ENCODE measurements around the gene PSME3IP1. TPM values are rescaled to one million over a fixed set of nuclear protein-coding genes. Genes with fewer than 3 reads are reported as not detected.

The PSME3IP1 gene
- total and polyA plus RNA-seq, 2 experiments from 2014 or later, result 78.0 to 105 TPM

DNA sequence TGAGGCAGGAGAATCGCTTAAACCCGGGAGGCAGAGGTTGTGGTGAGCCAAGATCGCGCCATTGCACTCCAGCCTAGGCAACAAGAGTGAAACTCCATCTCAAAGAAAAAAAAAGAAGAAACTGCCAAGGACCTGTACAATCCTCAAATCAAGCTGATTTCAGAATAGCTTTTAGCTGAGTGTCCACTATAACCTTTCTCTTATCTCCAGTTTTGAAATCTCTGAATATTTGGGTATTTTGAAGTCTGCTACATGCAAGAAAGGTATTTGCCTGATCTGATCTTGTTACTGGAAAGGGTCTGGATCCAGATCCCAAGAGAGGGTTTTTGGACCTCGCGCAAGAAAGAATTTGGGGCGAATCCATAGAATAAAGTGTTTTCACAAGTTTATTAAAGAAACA is 40.1 kb upstream of the PSME3IP1 start:
- Histone ChIP-seq H4K20me1 (replicated peaks; ENCODE audit: insufficient read depth) (0 out of 2 replicates have a peak, but pooled peaks cover 6% of the 10 kb centered on the region), H3K36me3 (ENCODE audit: insufficient read depth) (peaks cover 20% of the 10 kb centered on the region; the same call in 1 of the 2 replicates), H3K27me3 (ENCODE audit: insufficient read depth) (no peaks in the 10 kb centered on the region), H2AFZ (no peak overlapping the region), H3F3A (replicated peaks; ENCODE audit: low read depth) (no peaks in the 10 kb centered on the region), H3K4me1 (ENCODE audit: insufficient read depth) (no peaks in the 10 kb centered on the region), H3K27ac (ENCODE audit: low read depth) (no peak overlapping the region), H3K4me2 (no peak overlapping the region), H3K9me2 (ENCODE audit: insufficient read depth) (no peaks in the 10 kb centered on the region), H3K79me2 (replicated peaks; ENCODE audit: insufficient read depth) (no peaks in the 10 kb centered on the region), H3K4me3 (no peak overlapping the region)
- ATAC-seq (no peak), DNase-seq (ENCODE audit: low spot score) (no peak)
- no peak overlapping the region for H3K27ac Mint-ChIP-seq
- no peaks in the 10 kb centered on the region for H3K4me1 Mint-ChIP-seq
- peaks cover 45% of the 10 kb centered on the region for H3K36me3 Mint-ChIP-seq (ENCODE audit: low read depth)
- H3K9me3 Mint-ChIP-seq, result no peaks in the 10 kb centered on the region
- no peak overlapping the region for H3K4me3 Mint-ChIP-seq
- TF ChIP-seq NANOG (IDR thresholded peaks at IDR 0.05; ENCODE audit: borderline replicate concordance) (no peak), POLR2AphosphoS5 (IDR thresholded peaks at IDR 0.05; ENCODE audit: low read depth) (no peak), ZNF331 (CRISPR knock-in tag; IDR thresholded peaks at IDR 0.05; ENCODE audit: low read depth) (no peak), EZH2phosphoT487 (IDR thresholded peaks at IDR 0.05; ENCODE audit: unreplicated experiment) (no peak), STAT1 (IDR thresholded peaks at IDR 0.05; ENCODE audit: unreplicated experiment) (no peak), JUNB (IDR thresholded peaks at IDR 0.05; ENCODE audit: unreplicated experiment) (no peak), CREB1 (CRISPR knock-in tag; IDR thresholded peaks at IDR 0.05; ENCODE audit: low read depth) (no peak), ZNF114 (CRISPR knock-in tag; IDR thresholded peaks at IDR 0.05) (no peak), EZH2 (IDR thresholded peaks at IDR 0.05; ENCODE audit: low read depth, unreplicated experiment) (no peak)
- TF ChIP-seq, protein P1, sequence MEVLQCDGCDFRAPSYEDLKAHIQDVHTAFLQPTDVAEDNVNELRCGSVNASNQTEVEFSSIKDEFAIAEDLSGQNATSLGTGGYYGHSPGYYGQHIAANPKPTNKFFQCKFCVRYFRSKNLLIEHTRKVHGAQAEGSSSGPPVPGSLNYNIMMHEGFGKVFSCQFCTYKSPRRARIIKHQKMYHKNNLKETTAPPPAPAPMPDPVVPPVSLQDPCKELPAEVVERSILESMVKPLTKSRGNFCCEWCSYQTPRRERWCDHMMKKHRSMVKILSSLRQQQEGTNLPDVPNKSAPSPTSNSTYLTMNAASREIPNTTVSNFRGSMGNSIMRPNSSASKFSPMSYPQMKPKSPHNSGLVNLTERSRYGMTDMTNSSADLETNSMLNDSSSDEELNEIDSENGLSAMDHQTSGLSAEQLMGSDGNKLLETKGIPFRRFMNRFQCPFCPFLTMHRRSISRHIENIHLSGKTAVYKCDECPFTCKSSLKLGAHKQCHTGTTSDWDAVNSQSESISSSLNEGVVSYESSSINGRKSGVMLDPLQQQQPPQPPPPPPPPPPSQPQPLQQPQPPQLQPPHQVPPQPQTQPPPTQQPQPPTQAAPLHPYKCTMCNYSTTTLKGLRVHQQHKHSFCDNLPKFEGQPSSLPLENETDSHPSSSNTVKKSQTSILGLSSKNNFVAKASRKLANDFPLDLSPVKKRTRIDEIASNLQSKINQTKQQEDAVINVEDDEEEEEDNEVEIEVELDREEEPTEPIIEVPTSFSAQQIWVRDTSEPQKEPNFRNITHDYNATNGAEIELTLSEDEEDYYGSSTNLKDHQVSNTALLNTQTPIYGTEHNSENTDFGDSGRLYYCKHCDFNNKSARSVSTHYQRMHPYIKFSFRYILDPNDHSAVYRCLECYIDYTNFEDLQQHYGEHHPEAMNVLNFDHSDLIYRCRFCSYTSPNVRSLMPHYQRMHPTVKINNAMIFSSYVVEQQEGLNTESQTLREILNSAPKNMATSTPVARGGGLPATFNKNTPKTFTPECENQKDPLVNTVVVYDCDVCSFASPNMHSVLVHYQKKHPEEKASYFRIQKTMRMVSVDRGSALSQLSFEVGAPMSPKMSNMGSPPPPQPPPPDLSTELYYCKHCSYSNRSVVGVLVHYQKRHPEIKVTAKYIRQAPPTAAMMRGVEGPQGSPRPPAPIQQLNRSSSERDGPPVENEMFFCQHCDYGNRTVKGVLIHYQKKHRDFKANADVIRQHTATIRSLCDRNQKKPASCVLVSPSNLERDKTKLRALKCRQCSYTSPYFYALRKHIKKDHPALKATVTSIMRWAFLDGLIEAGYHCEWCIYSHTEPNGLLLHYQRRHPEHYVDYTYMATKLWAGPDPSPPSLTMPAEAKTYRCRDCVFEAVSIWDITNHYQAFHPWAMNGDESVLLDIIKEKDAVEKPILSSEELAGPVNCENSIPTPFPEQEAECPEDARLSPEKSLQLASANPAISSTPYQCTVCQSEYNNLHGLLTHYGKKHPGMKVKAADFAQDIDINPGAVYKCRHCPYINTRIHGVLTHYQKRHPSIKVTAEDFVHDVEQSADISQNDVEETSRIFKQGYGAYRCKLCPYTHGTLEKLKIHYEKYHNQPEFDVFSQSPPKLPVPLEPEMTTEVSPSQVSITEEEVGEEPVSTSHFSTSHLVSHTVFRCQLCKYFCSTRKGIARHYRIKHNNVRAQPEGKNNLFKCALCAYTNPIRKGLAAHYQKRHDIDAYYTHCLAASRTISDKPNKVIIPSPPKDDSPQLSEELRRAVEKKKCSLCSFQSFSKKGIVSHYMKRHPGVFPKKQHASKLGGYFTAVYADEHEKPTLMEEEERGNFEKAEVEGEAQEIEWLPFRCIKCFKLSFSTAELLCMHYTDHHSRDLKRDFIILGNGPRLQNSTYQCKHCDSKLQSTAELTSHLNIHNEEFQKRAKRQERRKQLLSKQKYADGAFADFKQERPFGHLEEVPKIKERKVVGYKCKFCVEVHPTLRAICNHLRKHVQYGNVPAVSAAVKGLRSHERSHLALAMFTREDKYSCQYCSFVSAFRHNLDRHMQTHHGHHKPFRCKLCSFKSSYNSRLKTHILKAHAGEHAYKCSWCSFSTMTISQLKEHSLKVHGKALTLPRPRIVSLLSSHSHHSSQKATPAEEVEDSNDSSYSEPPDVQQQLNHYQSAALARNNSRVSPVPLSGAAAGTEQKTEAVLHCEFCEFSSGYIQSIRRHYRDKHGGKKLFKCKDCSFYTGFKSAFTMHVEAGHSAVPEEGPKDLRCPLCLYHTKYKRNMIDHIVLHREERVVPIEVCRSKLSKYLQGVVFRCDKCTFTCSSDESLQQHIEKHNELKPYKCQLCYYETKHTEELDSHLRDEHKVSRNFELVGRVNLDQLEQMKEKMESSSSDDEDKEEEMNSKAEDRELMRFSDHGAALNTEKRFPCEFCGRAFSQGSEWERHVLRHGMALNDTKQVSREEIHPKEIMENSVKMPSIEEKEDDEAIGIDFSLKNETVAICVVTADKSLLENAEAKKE (CRISPR knock-in tag; IDR thresholded peaks at IDR 0.05), result no peak
- TF ChIP-seq, protein P2, sequence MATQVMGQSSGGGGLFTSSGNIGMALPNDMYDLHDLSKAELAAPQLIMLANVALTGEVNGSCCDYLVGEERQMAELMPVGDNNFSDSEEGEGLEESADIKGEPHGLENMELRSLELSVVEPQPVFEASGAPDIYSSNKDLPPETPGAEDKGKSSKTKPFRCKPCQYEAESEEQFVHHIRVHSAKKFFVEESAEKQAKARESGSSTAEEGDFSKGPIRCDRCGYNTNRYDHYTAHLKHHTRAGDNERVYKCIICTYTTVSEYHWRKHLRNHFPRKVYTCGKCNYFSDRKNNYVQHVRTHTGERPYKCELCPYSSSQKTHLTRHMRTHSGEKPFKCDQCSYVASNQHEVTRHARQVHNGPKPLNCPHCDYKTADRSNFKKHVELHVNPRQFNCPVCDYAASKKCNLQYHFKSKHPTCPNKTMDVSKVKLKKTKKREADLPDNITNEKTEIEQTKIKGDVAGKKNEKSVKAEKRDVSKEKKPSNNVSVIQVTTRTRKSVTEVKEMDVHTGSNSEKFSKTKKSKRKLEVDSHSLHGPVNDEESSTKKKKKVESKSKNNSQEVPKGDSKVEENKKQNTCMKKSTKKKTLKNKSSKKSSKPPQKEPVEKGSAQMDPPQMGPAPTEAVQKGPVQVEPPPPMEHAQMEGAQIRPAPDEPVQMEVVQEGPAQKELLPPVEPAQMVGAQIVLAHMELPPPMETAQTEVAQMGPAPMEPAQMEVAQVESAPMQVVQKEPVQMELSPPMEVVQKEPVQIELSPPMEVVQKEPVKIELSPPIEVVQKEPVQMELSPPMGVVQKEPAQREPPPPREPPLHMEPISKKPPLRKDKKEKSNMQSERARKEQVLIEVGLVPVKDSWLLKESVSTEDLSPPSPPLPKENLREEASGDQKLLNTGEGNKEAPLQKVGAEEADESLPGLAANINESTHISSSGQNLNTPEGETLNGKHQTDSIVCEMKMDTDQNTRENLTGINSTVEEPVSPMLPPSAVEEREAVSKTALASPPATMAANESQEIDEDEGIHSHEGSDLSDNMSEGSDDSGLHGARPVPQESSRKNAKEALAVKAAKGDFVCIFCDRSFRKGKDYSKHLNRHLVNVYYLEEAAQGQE (IDR thresholded peaks at IDR 0.05; ENCODE audit: unreplicated experiment), result no peak
- TF ChIP-seq, protein P3, sequence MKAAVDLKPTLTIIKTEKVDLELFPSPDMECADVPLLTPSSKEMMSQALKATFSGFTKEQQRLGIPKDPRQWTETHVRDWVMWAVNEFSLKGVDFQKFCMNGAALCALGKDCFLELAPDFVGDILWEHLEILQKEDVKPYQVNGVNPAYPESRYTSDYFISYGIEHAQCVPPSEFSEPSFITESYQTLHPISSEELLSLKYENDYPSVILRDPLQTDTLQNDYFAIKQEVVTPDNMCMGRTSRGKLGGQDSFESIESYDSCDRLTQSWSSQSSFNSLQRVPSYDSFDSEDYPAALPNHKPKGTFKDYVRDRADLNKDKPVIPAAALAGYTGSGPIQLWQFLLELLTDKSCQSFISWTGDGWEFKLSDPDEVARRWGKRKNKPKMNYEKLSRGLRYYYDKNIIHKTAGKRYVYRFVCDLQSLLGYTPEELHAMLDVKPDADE (IDR thresholded peaks at IDR 0.05), result no peak
- TF ChIP-seq, protein P4, sequence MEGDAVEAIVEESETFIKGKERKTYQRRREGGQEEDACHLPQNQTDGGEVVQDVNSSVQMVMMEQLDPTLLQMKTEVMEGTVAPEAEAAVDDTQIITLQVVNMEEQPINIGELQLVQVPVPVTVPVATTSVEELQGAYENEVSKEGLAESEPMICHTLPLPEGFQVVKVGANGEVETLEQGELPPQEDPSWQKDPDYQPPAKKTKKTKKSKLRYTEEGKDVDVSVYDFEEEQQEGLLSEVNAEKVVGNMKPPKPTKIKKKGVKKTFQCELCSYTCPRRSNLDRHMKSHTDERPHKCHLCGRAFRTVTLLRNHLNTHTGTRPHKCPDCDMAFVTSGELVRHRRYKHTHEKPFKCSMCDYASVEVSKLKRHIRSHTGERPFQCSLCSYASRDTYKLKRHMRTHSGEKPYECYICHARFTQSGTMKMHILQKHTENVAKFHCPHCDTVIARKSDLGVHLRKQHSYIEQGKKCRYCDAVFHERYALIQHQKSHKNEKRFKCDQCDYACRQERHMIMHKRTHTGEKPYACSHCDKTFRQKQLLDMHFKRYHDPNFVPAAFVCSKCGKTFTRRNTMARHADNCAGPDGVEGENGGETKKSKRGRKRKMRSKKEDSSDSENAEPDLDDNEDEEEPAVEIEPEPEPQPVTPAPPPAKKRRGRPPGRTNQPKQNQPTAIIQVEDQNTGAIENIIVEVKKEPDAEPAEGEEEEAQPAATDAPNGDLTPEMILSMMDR (conservative IDR thresholded peaks at IDR 0.05; ENCODE audit: low read depth in 2 of 2), result no peak
- H3K27me3 Mint-ChIP-seq (ENCODE audit: insufficient read depth, low read depth, poor library complexity), result no peaks in the 10 kb centered on the region

Data from GM23338 (cell line).